OCI-LY1 (cell line): ENCODE results near the gene SUCNR1.

Experiments used
- CTCF ChIP-seq: fragments of 200-600 bp; sonication (generic), shearing (Covaris generic); IDR thresholded peaks from 2 replicates; pipeline ENCODE4 v1.5.1; 2017; ENCODE audit warnings: mild to moderate bottlenecking, antibody characterized with exemption, low read length, moderate library complexity, mixed read lengths
- EZH2 ChIP-seq: fragments of 200-600 bp; sonication (generic), shearing (Covaris generic); IDR thresholded peaks from 2 replicates; pipeline ENCODE4 v1.8.0; 2017; ENCODE audit warnings: borderline replicate concordance, mixed run types, mild to moderate bottlenecking, antibody characterized with exemption, low read length, moderate library complexity, mixed read lengths

GRCh38 chr3:151909681-151910405, 36.4 kb downstream of the SUCNR1 start:
- TF ChIP-seq CTCF (no peak), EZH2 (no peak)
